Right lobe of liver (tissue), 6 donors: Measurements from ENCODE around the gene OTUD7B. TPM values are rescaled to one million over a fixed set of nuclear protein-coding genes. Genes with fewer than 3 reads are reported as not detected.

Source experiments
- ATAC-seq, 4 donors: fragments of 200-7000 bp; cut with Tn5 transposase; one replicate each; pipeline ENCODE4 v1.9.1; 2020; ENCODE audit warnings: mild to moderate bottlenecking in 4 of 4, moderate library complexity in 4 of 4
- DNase-seq, 3 donors: peaks; one replicate each; pipeline ENCODE4 v3.0.0-alpha.2; 2020
- H3K27ac ChIP-seq, 3 donors: fragments of 200-600 bp; one replicate each; pipeline ENCODE4 v1.8.0; 2022
- H3K27me3 ChIP-seq, 2 donors: fragments of 200-600 bp; one replicate each; pipeline ENCODE4 v1.8.0; 2022
- H3K36me3 ChIP-seq, 4 donors: fragments of 200-600 bp; sonication (generic) in 1 of 4; one replicate each; pipeline versions ENCODE4 v1.5.1 to v1.8.0; 2017 to 2022; ENCODE audit warnings: control low read depth in 1 of 4
- H3K4me1 ChIP-seq, 4 donors: fragments of 200-600 bp; sonication (generic) in 1 of 4; one replicate each; pipeline versions ENCODE4 v1.5.1 to v1.8.0; 2017 to 2022; ENCODE audit warnings: control low read depth in 1 of 4
- H3K4me3 ChIP-seq, 3 donors: fragments of 200-600 bp; one replicate each; pipeline ENCODE4 v1.8.0; 2022
- H3K9me3 ChIP-seq, 4 donors: fragments of 200-600 bp; sonication (generic) in 1 of 4; one replicate each; pipeline versions ENCODE4 v1.5.1 to v1.8.0; 2017 to 2022; ENCODE audit warnings: control low read depth in 1 of 4
- POLR2A ChIP-seq: fragments of 450-650 bp; IDR thresholded peaks from one replicate; pipeline ENCODE4 v1.6.1; 2017; ENCODE audit warnings: antibody characterized with exemption, mild to moderate bottlenecking
- WGBS: methylation state at CpG from one replicate; pipeline ENCODE4 v1.1.6; 2018; ENCODE audit warnings: low coverage, low lambda C conversion rate; ENCODE audit not compliant: insufficient coverage; ENCODE audit errors: missing lambda C conversion rate; 5-methylcytosine and 5-hydroxymethylcytosine counted together
- intact Hi-C, 2 donors: fragments of 100-400 bp; cut with DNase I; formaldehyde crosslinking; loops; one replicate each; pipeline versions ENCODE4 v1.11.2 to v1.14.1; 2022
- total RNA-seq, 6 experiments: library from RNA; depleted of rRNA in 2 of 6; stranded (reverse); fragments of >200 nt in 2 of 6; fragmentation: NEBNext Ultra II Directional in 3 of 6; extraction: Animal tissue kit (Norgen Biotek cat#: 25700) in 3 of 6; gene quantifications; one replicate each; pipeline versions ENCODE4 v1.1.0 to v1.2.4, GENCODE V29; 2016 to 2023
- TF ChIP-seq, protein P1 (sequence below), 4 donors: fragments of 200-600 bp in 3 of 4; fragments of 450-650 bp in 1 of 4; IDR thresholded peaks; one replicate each; pipeline versions ENCODE4 v1.5.1 to v1.8.0; 2016 to 2022; ENCODE audit warnings: antibody characterized with exemption in 4 of 4, mild to moderate bottlenecking in 2 of 4
- donor health status: DM: no; HTN: yes; CAD: no.
- donor health status: DM: no; HTN: no; CAD: no.
- donor health status: DM: no; HTN: no; CAD: no.
- donor health status: DM: no; HTN: yes; CAD: no.
- donor health status: DM: no; HTN: yes; CAD: no.

OTUD7B gene
- total RNA-seq, 6 experiments from 2014 or later: 9.1 to 22.3 (median 16.8) TPM

DNA sequence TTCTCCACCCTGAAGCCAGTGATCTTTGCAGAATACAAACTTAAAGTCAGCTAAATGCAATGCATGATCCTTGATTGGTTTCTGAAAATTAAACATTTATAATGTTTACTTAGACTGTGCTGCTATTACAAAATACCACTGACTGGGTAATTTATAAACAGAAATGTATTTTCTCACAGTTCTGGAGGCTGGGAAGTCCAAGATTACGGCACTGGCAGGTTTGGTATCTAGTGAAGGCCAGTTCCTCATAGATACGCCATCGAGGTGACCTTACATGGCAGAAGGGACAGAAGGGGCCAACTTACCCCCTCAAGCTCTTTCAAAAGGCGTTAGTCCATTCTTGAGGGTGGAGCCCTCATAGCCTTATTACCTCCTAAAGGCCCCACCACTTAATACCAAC lies 114.0 kb downstream of the OTUD7B start:
- WGBS: 89% methylated on average over 3 of the region's 4 CpGs
- Histone ChIP-seq H3K4me3 (no peak overlapping the region), H3K27me3 (no peaks in the 10 kb centered on the region), H3K36me3 (no peaks in the 10 kb centered on the region), H3K4me1 (peaks cover 0 to 8% (median 0%) of the 10 kb centered on the region in 4 donors), H3K9me3 (no peaks in the 10 kb centered on the region), H3K27ac (no peak overlapping the region)
- intact Hi-C loops: no loop called here
- DNase-seq (peak in 1 of 3 donors; percentile 20), ATAC-seq (no peak)
- TF ChIP-seq, protein P1, sequence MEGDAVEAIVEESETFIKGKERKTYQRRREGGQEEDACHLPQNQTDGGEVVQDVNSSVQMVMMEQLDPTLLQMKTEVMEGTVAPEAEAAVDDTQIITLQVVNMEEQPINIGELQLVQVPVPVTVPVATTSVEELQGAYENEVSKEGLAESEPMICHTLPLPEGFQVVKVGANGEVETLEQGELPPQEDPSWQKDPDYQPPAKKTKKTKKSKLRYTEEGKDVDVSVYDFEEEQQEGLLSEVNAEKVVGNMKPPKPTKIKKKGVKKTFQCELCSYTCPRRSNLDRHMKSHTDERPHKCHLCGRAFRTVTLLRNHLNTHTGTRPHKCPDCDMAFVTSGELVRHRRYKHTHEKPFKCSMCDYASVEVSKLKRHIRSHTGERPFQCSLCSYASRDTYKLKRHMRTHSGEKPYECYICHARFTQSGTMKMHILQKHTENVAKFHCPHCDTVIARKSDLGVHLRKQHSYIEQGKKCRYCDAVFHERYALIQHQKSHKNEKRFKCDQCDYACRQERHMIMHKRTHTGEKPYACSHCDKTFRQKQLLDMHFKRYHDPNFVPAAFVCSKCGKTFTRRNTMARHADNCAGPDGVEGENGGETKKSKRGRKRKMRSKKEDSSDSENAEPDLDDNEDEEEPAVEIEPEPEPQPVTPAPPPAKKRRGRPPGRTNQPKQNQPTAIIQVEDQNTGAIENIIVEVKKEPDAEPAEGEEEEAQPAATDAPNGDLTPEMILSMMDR (IDR thresholded peaks at IDR 0.05): no peak
- no peak for TF ChIP-seq POLR2A

DNA sequence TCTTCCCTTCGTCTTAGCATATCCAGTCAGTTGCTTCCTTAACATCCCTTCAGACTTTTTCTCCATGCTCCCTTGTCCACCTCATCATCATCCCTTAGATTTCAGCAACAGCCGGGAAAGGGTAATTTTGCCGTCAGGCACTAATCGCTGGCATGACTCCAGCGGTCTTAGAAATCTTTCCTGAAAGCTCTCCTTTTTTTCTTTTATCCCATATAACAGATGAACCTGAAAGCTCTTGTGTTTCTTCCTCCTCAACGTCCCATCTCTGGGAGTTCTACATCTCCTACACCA lies 121.6 kb downstream of the OTUD7B start:
- Histone ChIP-seq H3K36me3 (no peaks in the 10 kb centered on the region), H3K4me1 (peaks cover 0 to 13% (median 5%) of the 10 kb centered on the region in 4 donors), H3K4me3 (peak overlapping the region; percentile 31 to 69 (median 66)), H3K9me3 (no peaks in the 10 kb centered on the region), H3K27ac (peak overlapping the region; percentile 98 to 99 (median 99)), H3K27me3 (no peaks in the 10 kb centered on the region)
- 29% methylated on average over 6 of the region's 6 CpGs for WGBS
- no peak for ATAC-seq
- TF ChIP-seq, protein P1 (IDR thresholded peaks at IDR 0.05): no peak
- TF ChIP-seq POLR2A: no peak
- intact Hi-C loops: no loop called here
- DNase-seq: peak in 1 of 3 donors; percentile 49

DNA sequence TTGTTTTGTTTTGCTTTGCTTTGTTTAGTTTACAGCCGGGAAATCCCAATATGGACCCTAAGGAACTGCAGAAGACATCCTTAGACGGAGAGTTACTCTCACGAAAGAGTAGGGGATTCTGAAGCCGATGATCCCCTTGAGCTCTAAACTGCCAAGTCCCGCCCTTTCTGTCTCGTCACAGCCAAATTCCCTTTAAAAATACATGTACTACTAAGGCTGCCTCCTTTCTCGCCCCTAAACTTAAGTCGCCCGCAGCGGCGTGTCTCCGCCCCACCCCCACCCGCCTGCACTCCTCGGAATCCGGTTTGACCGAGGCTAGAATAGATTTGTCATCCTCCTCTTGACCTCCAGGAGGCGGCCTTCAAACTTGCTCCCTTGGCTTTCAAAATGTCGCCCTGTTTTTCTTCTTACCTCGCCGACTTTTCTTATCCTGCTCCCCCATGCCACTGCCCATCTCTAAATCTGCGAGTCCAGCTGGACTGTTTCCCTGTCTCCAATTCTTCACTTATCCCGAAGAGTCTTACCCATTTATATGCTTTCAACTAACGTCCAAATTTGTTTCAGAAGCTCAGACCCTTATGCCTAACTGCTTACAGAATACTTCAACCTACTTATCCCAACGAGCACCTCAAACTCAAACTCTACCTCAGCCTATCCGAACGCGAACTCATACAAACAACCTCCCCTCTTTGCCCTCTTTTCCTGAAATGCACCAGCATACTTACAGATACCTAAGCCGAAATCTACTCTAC lies 122.1 kb downstream of the OTUD7B start:
- peak overlapping the region; percentile 31 to 69 (median 66) for H3K4me3 ChIP-seq
- TF ChIP-seq, protein P1 (IDR thresholded peaks at IDR 0.05): peak; percentile 38 to 55 (median 44)
- TF ChIP-seq POLR2A: no peak
- H3K36me3 ChIP-seq: no peaks in the 10 kb centered on the region
- H3K27ac ChIP-seq: peak overlapping the region; percentile 98 to 99 (median 99)
- WGBS: 4% methylated on average over 28 of the region's 28 CpGs
- peaks cover 0 to 17% (median 7%) of the 10 kb centered on the region in 4 donors for H3K4me1 ChIP-seq
- intact Hi-C loops: no loop called here
- no peaks in the 10 kb centered on the region for H3K27me3 ChIP-seq
- ATAC-seq: peak; percentile 31 to 52 (median 46)
- DNase-seq: peak; percentile 68 to 77 (median 74)
- H3K9me3 ChIP-seq: no peaks in the 10 kb centered on the region

Other genes with a start within 250 kb of the OTUD7B start
- gene FCGR1A, start 228.0 kb downstream of the OTUD7B start, total RNA-seq: 10 to 100 TPM in 1 of 6 experiments, 1 to 10 TPM in 5; 1.3 to 15.9 (median 3.6) TPM
- 10 to 100 TPM in 3 of 6 experiments, 1 to 10 TPM in 3; 8.4 to 23.7 (median 9.5) TPM for gene BOLA1, start 111.2 kb downstream of the OTUD7B start, total RNA-seq
- under 1 TPM; 0.12 to 0.50 (median 0.25) TPM for gene SV2A, start 92.9 kb downstream of the OTUD7B start, total RNA-seq
- gene SF3B4, start 82.9 kb downstream of the OTUD7B start, total RNA-seq: 10 to 100 TPM in 5 of 6 experiments, 1 to 10 TPM in 1; 8.2 to 18.5 (median 12.2) TPM
- 1 to 10 TPM in 5 of 6 experiments, under 1 TPM in 1; 0.97 to 7.1 (median 3.6) TPM for gene MTMR11, start 73.8 kb downstream of the OTUD7B start, total RNA-seq
- 10 to 100 TPM; 12.5 to 18.2 (median 14.7) TPM for gene VPS45, start 57.0 kb upstream of the OTUD7B start, total RNA-seq
- 10 to 100 TPM in 1 of 6 experiments, 1 to 10 TPM in 5; 3.4 to 11.7 (median 5.3) TPM for gene PLEKHO1, start 139.2 kb upstream of the OTUD7B start, total RNA-seq
- gene ANP32E, start 225.4 kb upstream of the OTUD7B start, total RNA-seq: 10 to 100 TPM in 3 of 6 experiments, 1 to 10 TPM in 3; 9.3 to 16.3 (median 11.0) TPM
- 1 to 10 TPM in 2 of 6 experiments, under 1 TPM in 3, not detected in 1; 0.20 to 4.8 (median 0.56) TPM for gene CA14, start 247.0 kb upstream of the OTUD7B start, total RNA-seq